Measurements from ENCODE around the gene AGBL1.

DNA sequence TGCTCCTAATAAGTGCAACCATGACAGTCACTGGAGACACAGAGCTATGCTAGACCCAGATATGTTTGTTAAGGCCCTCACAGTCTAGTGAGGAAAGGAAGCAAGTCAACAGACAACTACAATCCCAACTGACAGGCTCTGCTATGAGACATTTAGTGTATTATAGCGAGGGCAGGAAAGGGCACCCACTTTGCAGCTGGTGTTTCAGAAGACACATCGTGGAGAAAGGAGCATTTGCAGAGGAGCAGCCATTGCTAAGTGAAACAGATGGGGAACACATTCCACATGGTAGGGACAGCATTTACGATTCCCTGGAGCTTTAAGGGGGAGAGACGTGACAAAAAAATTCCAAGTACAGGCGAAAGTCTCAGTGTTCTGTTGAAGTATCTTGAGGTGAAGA, 685.6 kb downstream of the AGBL1 start:
- TF ChIP-seq CTCF (IDR thresholded peaks at IDR 0.05; ENCODE audit: insufficient read depth, low read depth, low read length) (no peak), EZH2 (IDR thresholded peaks at IDR 0.05; ENCODE audit: insufficient read depth, low read length) (no peak)
